Measurements from ENCODE around the gene DTNA.

GRCh38 chr18:34738175-34738894 is 28.2 kb downstream of the DTNA start:
- no peak for TF ChIP-seq EP300 (IDR thresholded peaks at IDR 0.05)
- no peak for TF ChIP-seq CTCF (IDR thresholded peaks at IDR 0.05)
- no peak for TF ChIP-seq POLR2A (IDR thresholded peaks at IDR 0.05)
- TF ChIP-seq POLR2AphosphoS5 (IDR thresholded peaks at IDR 0.05) = no peak

Measured in gastroesophageal sphincter (tissue), 3 donors.